ENCODE measurements around the gene CROCC2.

DNA sequence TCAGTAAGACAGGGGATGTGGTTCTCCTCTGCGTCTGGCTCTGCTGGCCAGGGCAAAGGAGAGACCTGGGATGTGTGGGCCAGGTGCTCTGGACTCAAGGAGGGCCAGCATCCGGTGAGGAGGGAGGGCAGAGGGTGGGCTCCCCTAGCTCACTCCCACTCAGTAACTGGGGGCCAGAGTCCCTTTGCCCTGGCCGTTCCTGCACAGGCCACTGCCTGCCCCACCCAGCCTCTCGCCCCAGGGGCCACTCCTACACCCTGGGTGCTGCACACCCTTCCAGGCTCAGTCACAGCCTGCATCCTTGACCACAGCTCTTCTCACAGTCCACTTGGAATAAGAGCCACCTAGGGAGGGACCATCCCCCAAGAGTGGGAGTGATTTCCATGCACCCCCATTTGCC is 133.3 kb downstream of the CROCC2 start:
- TF ChIP-seq, protein P1, sequence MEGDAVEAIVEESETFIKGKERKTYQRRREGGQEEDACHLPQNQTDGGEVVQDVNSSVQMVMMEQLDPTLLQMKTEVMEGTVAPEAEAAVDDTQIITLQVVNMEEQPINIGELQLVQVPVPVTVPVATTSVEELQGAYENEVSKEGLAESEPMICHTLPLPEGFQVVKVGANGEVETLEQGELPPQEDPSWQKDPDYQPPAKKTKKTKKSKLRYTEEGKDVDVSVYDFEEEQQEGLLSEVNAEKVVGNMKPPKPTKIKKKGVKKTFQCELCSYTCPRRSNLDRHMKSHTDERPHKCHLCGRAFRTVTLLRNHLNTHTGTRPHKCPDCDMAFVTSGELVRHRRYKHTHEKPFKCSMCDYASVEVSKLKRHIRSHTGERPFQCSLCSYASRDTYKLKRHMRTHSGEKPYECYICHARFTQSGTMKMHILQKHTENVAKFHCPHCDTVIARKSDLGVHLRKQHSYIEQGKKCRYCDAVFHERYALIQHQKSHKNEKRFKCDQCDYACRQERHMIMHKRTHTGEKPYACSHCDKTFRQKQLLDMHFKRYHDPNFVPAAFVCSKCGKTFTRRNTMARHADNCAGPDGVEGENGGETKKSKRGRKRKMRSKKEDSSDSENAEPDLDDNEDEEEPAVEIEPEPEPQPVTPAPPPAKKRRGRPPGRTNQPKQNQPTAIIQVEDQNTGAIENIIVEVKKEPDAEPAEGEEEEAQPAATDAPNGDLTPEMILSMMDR (IDR thresholded peaks at IDR 0.05): no peak
- TF ChIP-seq POLR2AphosphoS5 (IDR thresholded peaks at IDR 0.05): no peak
